ENCODE measurements around the gene FASTKD1.
"Not testable (repeated sequence)": the region's sequence is repeated elsewhere in the genome, so short reads cannot be mapped to it uniquely, and the experiment has no call there.

FASTKD1 gene

DNA sequence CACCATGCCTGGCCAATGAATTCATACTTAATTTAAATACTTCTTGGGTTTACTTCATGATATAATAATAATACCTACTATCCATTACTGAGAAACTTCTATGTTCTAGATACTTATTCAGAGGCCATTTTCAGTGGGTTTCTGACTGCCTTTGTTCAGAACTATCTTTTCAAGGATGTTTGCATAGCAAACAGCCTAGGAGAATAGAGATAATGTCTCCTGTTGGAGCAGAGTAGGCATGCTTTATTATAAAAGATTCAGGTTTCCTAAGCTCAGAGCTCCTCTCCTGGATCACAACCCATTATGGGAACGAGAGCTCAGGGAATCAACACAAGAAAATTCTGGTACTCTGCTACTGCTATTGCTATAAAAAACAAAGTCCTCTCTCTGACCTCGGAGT, 11.1 kb downstream of the FASTKD1 start:
- TF ChIP-seq, protein P1, sequence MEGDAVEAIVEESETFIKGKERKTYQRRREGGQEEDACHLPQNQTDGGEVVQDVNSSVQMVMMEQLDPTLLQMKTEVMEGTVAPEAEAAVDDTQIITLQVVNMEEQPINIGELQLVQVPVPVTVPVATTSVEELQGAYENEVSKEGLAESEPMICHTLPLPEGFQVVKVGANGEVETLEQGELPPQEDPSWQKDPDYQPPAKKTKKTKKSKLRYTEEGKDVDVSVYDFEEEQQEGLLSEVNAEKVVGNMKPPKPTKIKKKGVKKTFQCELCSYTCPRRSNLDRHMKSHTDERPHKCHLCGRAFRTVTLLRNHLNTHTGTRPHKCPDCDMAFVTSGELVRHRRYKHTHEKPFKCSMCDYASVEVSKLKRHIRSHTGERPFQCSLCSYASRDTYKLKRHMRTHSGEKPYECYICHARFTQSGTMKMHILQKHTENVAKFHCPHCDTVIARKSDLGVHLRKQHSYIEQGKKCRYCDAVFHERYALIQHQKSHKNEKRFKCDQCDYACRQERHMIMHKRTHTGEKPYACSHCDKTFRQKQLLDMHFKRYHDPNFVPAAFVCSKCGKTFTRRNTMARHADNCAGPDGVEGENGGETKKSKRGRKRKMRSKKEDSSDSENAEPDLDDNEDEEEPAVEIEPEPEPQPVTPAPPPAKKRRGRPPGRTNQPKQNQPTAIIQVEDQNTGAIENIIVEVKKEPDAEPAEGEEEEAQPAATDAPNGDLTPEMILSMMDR (conservative IDR thresholded peaks at IDR 0.05; ENCODE audit: low read depth, low read length) = no peak
- Histone ChIP-seq H3K9ac (no peak overlapping the region), H3K4me3 (IDR thresholded peaks at IDR 0.05; ENCODE audit: insufficient read depth, low read depth, low read length) (no peak overlapping the region), H2AFZ (ENCODE audit: low read depth) (no peak overlapping the region), H4K20me1 (ENCODE audit: insufficient read depth) (no peaks in the 10 kb centered on the region), H3K4me1 (ENCODE audit: low read depth, poor library complexity, severe bottlenecking) (no peaks in the 10 kb centered on the region), H3K27me3 (ENCODE audit: insufficient read depth, low read depth) (no peaks in the 10 kb centered on the region), H3K4me2 (no peak overlapping the region), H3K79me2 (ENCODE audit: insufficient read depth, low read depth) (no peaks in the 10 kb centered on the region), H3K36me3 (ENCODE audit: insufficient read depth) (no peaks in the 10 kb centered on the region), H3K27ac (no peak overlapping the region)

DNA sequence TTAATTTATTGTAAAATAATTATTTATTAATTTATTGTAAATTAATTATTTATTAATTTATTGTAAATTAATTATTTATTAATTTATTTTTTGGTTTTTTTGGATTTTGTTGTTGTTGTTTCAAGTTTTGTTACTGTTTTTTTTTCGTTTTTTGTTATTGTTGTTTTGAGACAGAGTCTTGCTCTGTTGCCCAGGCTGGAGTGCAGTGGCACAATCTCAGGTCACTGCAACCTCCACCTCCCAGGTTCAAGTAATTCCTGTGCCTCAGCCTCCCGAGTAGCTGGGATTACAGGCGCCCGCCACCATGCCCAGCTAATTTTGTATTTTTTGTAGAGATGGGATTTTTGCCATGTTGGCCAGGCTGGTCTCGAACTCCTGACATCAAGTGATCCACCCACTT, 11.6 kb downstream of the FASTKD1 start:
- H2AFZ ChIP-seq (ENCODE audit: low read depth); H3K36me3 ChIP-seq (ENCODE audit: insufficient read depth); H4K20me1 ChIP-seq (ENCODE audit: insufficient read depth); H3K27ac ChIP-seq; H3K4me3 ChIP-seq (IDR thresholded peaks at IDR 0.05; ENCODE audit: insufficient read depth, low read depth, low read length); H3K9ac ChIP-seq; H3K27me3 ChIP-seq (ENCODE audit: insufficient read depth, low read depth); H3K4me2 ChIP-seq; H3K79me2 ChIP-seq (ENCODE audit: insufficient read depth, low read depth); H3K4me1 ChIP-seq (ENCODE audit: low read depth, poor library complexity, severe bottlenecking): not testable (repeated sequence)

DNA sequence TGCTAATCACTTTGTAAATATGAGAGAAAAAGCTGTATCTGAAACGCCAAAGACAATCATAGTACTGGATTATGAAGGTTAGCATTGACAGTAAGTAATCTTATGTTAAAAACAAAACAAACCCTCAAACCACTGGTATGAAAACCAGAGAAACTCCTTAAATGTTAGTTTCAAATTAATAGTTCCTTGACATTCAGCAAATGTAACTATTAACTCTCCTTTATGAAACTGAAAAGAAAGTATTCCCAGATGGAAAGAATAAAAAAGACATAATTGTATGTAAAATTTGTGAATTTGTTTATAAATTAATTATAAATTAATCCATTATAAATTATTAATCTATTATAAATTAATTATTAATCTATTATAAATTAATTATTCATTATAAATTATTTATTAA, 12.3 kb downstream of the FASTKD1 start:
- Histone ChIP-seq H3K79me2 (ENCODE audit: insufficient read depth, low read depth) (no peaks in the 10 kb centered on the region), H4K20me1 (ENCODE audit: insufficient read depth) (no peaks in the 10 kb centered on the region), H3K36me3 (ENCODE audit: insufficient read depth) (no peaks in the 10 kb centered on the region), H3K27me3 (ENCODE audit: insufficient read depth, low read depth) (no peaks in the 10 kb centered on the region), H3K4me2 (no peak overlapping the region), H3K4me3 (IDR thresholded peaks at IDR 0.05; ENCODE audit: insufficient read depth, low read depth, low read length) (no peak overlapping the region), H2AFZ (ENCODE audit: low read depth) (no peak overlapping the region), H3K27ac (no peak overlapping the region), H3K4me1 (ENCODE audit: low read depth, poor library complexity, severe bottlenecking) (no peaks in the 10 kb centered on the region), H3K9ac (no peak overlapping the region)
- TF ChIP-seq, protein P1 (conservative IDR thresholded peaks at IDR 0.05; ENCODE audit: low read depth, low read length) = no peak

DNA sequence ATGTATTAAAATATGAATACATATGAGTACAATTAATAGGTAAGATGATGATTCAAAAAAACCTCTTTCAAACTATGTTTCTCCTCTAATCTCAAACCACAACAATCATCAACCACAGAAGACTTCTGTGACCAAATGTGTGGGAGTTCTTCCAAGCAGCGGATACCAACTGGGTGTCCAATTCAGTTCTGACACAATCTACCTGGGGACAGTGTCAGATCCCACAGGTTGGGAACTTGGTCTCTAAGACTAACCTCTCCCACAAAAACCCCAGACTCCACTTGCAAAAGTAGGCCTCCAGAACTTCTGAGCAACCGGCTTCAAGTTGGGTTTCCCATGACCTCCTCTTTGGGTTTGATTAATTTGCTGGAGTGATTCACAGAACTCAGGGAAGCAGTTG, 26.9 kb downstream of the FASTKD1 start:
- Histone ChIP-seq H3K4me1 (ENCODE audit: low read depth, poor library complexity, severe bottlenecking) (no peaks in the 10 kb centered on the region), H3K4me3 (IDR thresholded peaks at IDR 0.05; ENCODE audit: insufficient read depth, low read depth, low read length) (no peak overlapping the region), H3K36me3 (ENCODE audit: insufficient read depth) (no peaks in the 10 kb centered on the region), H3K79me2 (ENCODE audit: insufficient read depth, low read depth) (no peaks in the 10 kb centered on the region), H3K27me3 (ENCODE audit: insufficient read depth, low read depth) (no peaks in the 10 kb centered on the region), H3K27ac (no peak overlapping the region), H3K9ac (no peak overlapping the region), H3K4me2 (no peak overlapping the region), H4K20me1 (ENCODE audit: insufficient read depth) (no peaks in the 10 kb centered on the region), H2AFZ (ENCODE audit: low read depth) (no peak overlapping the region)
- TF ChIP-seq, protein P1 (conservative IDR thresholded peaks at IDR 0.05; ENCODE audit: low read depth, low read length) = no peak

DNA sequence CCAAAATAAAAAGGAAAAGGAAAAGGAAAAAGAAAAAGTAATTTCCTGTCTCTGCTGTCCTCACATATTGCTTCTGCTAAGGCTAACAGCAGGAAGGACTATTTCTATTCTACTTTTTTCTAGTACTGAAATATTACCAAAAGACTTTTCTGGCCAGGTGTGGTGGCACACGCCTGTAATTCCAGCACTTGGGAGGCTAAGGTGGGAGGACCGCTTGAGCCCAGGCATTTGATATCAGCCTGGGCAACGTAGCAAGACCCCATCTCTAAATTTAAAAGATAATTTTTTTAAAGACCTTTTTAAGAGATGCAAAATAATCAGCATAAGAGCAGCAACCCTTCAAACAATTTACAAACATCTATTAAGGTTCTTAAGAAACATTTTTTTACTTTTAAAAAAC, 31.2 kb downstream of the FASTKD1 start:
- no peaks in the 10 kb centered on the region for H3K27me3 ChIP-seq (ENCODE audit: insufficient read depth, low read depth)
- H3K36me3 ChIP-seq (ENCODE audit: insufficient read depth) = no peaks in the 10 kb centered on the region
- H3K4me1 ChIP-seq (ENCODE audit: low read depth, poor library complexity, severe bottlenecking) = no peaks in the 10 kb centered on the region
- TF ChIP-seq, protein P1 (conservative IDR thresholded peaks at IDR 0.05; ENCODE audit: low read depth, low read length) = no peak
- H3K27ac ChIP-seq = no peak overlapping the region
- no peak overlapping the region for H3K4me3 ChIP-seq (IDR thresholded peaks at IDR 0.05; ENCODE audit: insufficient read depth, low read depth, low read length)
- no peaks in the 10 kb centered on the region for H4K20me1 ChIP-seq (ENCODE audit: insufficient read depth)
- no peak overlapping the region for H2AFZ ChIP-seq (ENCODE audit: low read depth)
- H3K4me2 ChIP-seq = no peak overlapping the region
- H3K79me2 ChIP-seq (ENCODE audit: insufficient read depth, low read depth) = no peaks in the 10 kb centered on the region
- no peak overlapping the region for H3K9ac ChIP-seq

Measured in KMS-11 (cell line).